Neural progenitor cell (in vitro differentiated cells): Measurements from ENCODE around the gene MORN4. TPM values are rescaled to one million over a fixed set of nuclear protein-coding genes. Genes with fewer than 3 reads are reported as not detected.
"Not testable (repeated sequence)": the region's sequence is repeated elsewhere in the genome, so short reads cannot be mapped to it uniquely, and the experiment has no call there.

Experiments used
- DNase-seq: peaks from one replicate; pipeline ENCODE4 v3.0.0-alpha.2; 2016; ENCODE audit warnings: low spot score
- H2AFZ ChIP-seq: fragments of 200-600 bp; sonication (generic); replicated peaks from 2 replicates; pipeline ENCODE4 v1.6.1; 2016; ENCODE audit warnings: antibody characterized with exemption
- H3F3A ChIP-seq: fragments of 200-600 bp; sonication (generic); 2 replicates; pipeline ENCODE4 v1.6.1; 2016; ENCODE audit warnings: antibody characterized with exemption, low read depth
- H3K27ac ChIP-seq: fragments of 200-600 bp; sonication (generic); 2 replicates; pipeline ENCODE4 v1.5.1; 2016; ENCODE audit warnings: mild to moderate bottlenecking
- H3K27me3 ChIP-seq: fragments of 200-600 bp; sonication (generic); 2 replicates; pipeline ENCODE4 v1.6.1; 2016; ENCODE audit warnings: mild to moderate bottlenecking, moderate library complexity
- H3K36me3 ChIP-seq: fragments of 200-600 bp; sonication (generic); 2 replicates; pipeline ENCODE4 v1.5.1; 2016
- H3K4me1 ChIP-seq: fragments of 200-600 bp; sonication (generic); 2 replicates; pipeline ENCODE4 v1.6.1; 2016; ENCODE audit warnings: mixed run types
- H3K4me2 ChIP-seq: fragments of 200-600 bp; sonication (generic); 2 replicates; pipeline ENCODE4 v1.6.1; 2016
- H3K4me3 ChIP-seq: fragments of 200-600 bp; sonication (generic); 2 replicates; pipeline ENCODE4 v1.5.1; 2016
- H3K79me2 ChIP-seq: fragments of 200-600 bp; sonication (generic); 2 replicates; pipeline ENCODE4 v1.6.1; 2016; ENCODE audit warnings: low read depth
- H3K9ac ChIP-seq: fragments of 200-600 bp; sonication (generic); 2 replicates; pipeline ENCODE4 v1.6.1; 2016
- H3K9me3 ChIP-seq: fragments of 200-600 bp; sonication (generic); 2 replicates; pipeline ENCODE4 v1.5.1; 2016; ENCODE audit warnings: low read depth
- H4K20me1 ChIP-seq: fragments of 200-600 bp; sonication (generic); 2 replicates; pipeline ENCODE4 v1.6.1; 2016; ENCODE audit warnings: low read depth
- H3K27ac Mint-ChIP-seq: 3 replicates; pipeline ENCODE4 v1.8.0; 2021; ENCODE audit warnings: mixed read lengths
- H3K27me3 Mint-ChIP-seq: 2 replicates; pipeline ENCODE4 v1.8.0; 2022; ENCODE audit warnings: low read depth, mild to moderate bottlenecking, inconsistent platforms, moderate library complexity, mixed read lengths; ENCODE audit not compliant: insufficient read depth
- H3K36me3 Mint-ChIP-seq: 3 replicates; pipeline ENCODE4 v1.8.0; 2021; ENCODE audit warnings: mixed read lengths
- H3K4me1 Mint-ChIP-seq: 3 replicates; pipeline ENCODE4 v1.8.0; 2021; ENCODE audit warnings: mixed read lengths
- H3K4me3 Mint-ChIP-seq: 3 replicates; pipeline ENCODE4 v1.8.0; 2021; ENCODE audit warnings: mild to moderate bottlenecking, moderate library complexity, mixed read lengths
- H3K9me3 Mint-ChIP-seq: 3 replicates; pipeline ENCODE4 v1.8.0; 2020; ENCODE audit warnings: mixed read lengths
- CTCF ChIP-seq: fragments of 200-600 bp; sonication (generic); IDR thresholded peaks from 2 replicates; pipeline ENCODE4 v1.5.1; 2017; ENCODE audit warnings: antibody characterized with exemption, mild to moderate bottlenecking
- EZH2 ChIP-seq: fragments of 200-600 bp; sonication (generic); IDR thresholded peaks from 2 replicates; pipeline ENCODE4 v1.6.1; 2017; ENCODE audit warnings: antibody characterized with exemption, mild to moderate bottlenecking, moderate library complexity
- EZH2phosphoT487 ChIP-seq: fragments of 200-600 bp; sonication (generic); IDR thresholded peaks from 2 replicates; pipeline ENCODE4 v1.6.1; 2017; ENCODE audit warnings: antibody characterized with exemption
- total RNA-seq: library from RNA; depleted of rRNA; stranded (reverse); fragments of >200 nt; gene quantifications from 2 replicates; pipeline ENCODE4 v1.2.3, GENCODE V29; 2015; ENCODE audit warnings: low replicate concordance

Gene MORN4
- total RNA-seq, 1 donor from 2014 or later = 23.8 TPM

- Histone ChIP-seq H3K79me2 (peaks cover 45% of the 10 kb centered on the region), H3K9me3 (no peaks in the 10 kb centered on the region), H4K20me1 (peaks cover 29% of the 10 kb centered on the region), H3K4me2 (no peak overlapping the region), H3F3A (peaks cover 8% of the 10 kb centered on the region), H3K4me1 (peaks cover 10% of the 10 kb centered on the region), H3K9ac (no peak overlapping the region), H3K27me3 (no peaks in the 10 kb centered on the region), H3K4me3 (no peak overlapping the region), H3K27ac (no peak overlapping the region), H3K36me3 (peaks cover 7% of the 10 kb centered on the region), H2AFZ (no peak overlapping the region)
- peaks cover 8% of the 10 kb centered on the region for H3K4me1 Mint-ChIP-seq
- H3K9me3 Mint-ChIP-seq = no peaks in the 10 kb centered on the region
- TF ChIP-seq EZH2phosphoT487 = no peak
- TF ChIP-seq EZH2 = no peak
- TF ChIP-seq CTCF = no peak
- DNase-seq = no peak
- H3K36me3 Mint-ChIP-seq = peaks cover 18% of the 10 kb centered on the region
- no peaks in the 10 kb centered on the region for H3K27me3 Mint-ChIP-seq
- H3K4me3 Mint-ChIP-seq = no peak overlapping the region
- H3K27ac Mint-ChIP-seq = no peak overlapping the region
These were observed 17.4 kb upstream of the MORN4 start for GRCh38 chr10:97650726-97651125.

- peaks cover 55% of the 10 kb centered on the region for H3K79me2 ChIP-seq
- not testable (repeated sequence) for H3K9me3 Mint-ChIP-seq, H2AFZ ChIP-seq, H3K4me2 ChIP-seq, H3K4me3 ChIP-seq, H3K27me3 ChIP-seq, DNase-seq, H3F3A ChIP-seq, H3K4me3 Mint-ChIP-seq, H3K27ac Mint-ChIP-seq, H3K4me1 ChIP-seq, H3K9me3 ChIP-seq, H3K27me3 Mint-ChIP-seq, H3K9ac ChIP-seq, H3K36me3 ChIP-seq, H3K27ac ChIP-seq, H3K4me1 Mint-ChIP-seq
- peaks cover 34% of the 10 kb centered on the region for H4K20me1 ChIP-seq
- peaks cover 26% of the 10 kb centered on the region for H3K36me3 Mint-ChIP-seq
These were observed 16.1 kb upstream of the MORN4 start for GRCh38 chr10:97649405-97649750.

GRCh38 chr10:97648562-97649404 lies 15.5 kb upstream of the MORN4 start:
- Histone ChIP-seq H3K79me2 (peaks cover 59% of the 10 kb centered on the region), H3K4me2 (no peak overlapping the region), H3K4me3 (no peak overlapping the region), H4K20me1 (peaks cover 34% of the 10 kb centered on the region), H3K36me3 (peaks cover 7% of the 10 kb centered on the region), H2AFZ (no peak overlapping the region), H3K9ac (no peak overlapping the region), H3K27me3 (no peaks in the 10 kb centered on the region), H3F3A (peaks cover 8% of the 10 kb centered on the region), H3K9me3 (no peaks in the 10 kb centered on the region), H3K4me1 (peaks cover 10% of the 10 kb centered on the region), H3K27ac (no peak overlapping the region)
- Mint-ChIP-seq H3K27ac (no peak overlapping the region), H3K36me3 (peaks cover 23% of the 10 kb centered on the region), H3K27me3 (peaks cover 2% of the 10 kb centered on the region), H3K9me3 (no peaks in the 10 kb centered on the region), H3K4me3 (no peak overlapping the region), H3K4me1 (peaks cover 8% of the 10 kb centered on the region)
- DNase-seq = no peak
- no peak for TF ChIP-seq EZH2
- TF ChIP-seq EZH2phosphoT487 = no peak
- no peak for TF ChIP-seq CTCF

GRCh38 chr10:97647556-97647955 lies 14.3 kb upstream of the MORN4 start:
- H3F3A ChIP-seq = peaks cover 8% of the 10 kb centered on the region
- peaks cover 10% of the 10 kb centered on the region for H3K4me1 ChIP-seq
- no peak overlapping the region for H3K27ac Mint-ChIP-seq
- peak; percentile 20 for DNase-seq
- H3K4me1 Mint-ChIP-seq = peaks cover 16% of the 10 kb centered on the region
- H3K4me2 ChIP-seq = no peak overlapping the region
- no peaks in the 10 kb centered on the region for H3K27me3 ChIP-seq
- H3K36me3 Mint-ChIP-seq = peaks cover 22% of the 10 kb centered on the region
- no peak overlapping the region for H3K9ac ChIP-seq
- no peaks in the 10 kb centered on the region for H3K9me3 Mint-ChIP-seq
- no peak overlapping the region for H3K4me3 Mint-ChIP-seq
- peak overlapping the region; percentile 6 for H3K27ac ChIP-seq
- H3K79me2 ChIP-seq = peaks cover 71% of the 10 kb centered on the region
- H2AFZ ChIP-seq = no peak overlapping the region
- TF ChIP-seq CTCF (no peak), EZH2 (no peak), EZH2phosphoT487 (no peak)
- H3K9me3 ChIP-seq = no peaks in the 10 kb centered on the region
- peaks cover 44% of the 10 kb centered on the region for H4K20me1 ChIP-seq
- H3K4me3 ChIP-seq = no peak overlapping the region
- no peaks in the 10 kb centered on the region for H3K36me3 ChIP-seq
- H3K27me3 Mint-ChIP-seq = peaks cover 2% of the 10 kb centered on the region
